Activated CD8-positive, alpha-beta memory T cell treated with anti-CD3 and anti-CD28 coated beads for 1 hour (primary cell): ENCODE data around the gene GOLPH3.

Experiments used
- DNase-seq, 2 donors: peaks; one replicate each; pipeline ENCODE4 v3.0.0-alpha.2; 2020; ENCODE audit warnings: low read depth in 1 of 2; ENCODE audit errors: extremely low read depth in 1 of 2

The GOLPH3 gene

DNA sequence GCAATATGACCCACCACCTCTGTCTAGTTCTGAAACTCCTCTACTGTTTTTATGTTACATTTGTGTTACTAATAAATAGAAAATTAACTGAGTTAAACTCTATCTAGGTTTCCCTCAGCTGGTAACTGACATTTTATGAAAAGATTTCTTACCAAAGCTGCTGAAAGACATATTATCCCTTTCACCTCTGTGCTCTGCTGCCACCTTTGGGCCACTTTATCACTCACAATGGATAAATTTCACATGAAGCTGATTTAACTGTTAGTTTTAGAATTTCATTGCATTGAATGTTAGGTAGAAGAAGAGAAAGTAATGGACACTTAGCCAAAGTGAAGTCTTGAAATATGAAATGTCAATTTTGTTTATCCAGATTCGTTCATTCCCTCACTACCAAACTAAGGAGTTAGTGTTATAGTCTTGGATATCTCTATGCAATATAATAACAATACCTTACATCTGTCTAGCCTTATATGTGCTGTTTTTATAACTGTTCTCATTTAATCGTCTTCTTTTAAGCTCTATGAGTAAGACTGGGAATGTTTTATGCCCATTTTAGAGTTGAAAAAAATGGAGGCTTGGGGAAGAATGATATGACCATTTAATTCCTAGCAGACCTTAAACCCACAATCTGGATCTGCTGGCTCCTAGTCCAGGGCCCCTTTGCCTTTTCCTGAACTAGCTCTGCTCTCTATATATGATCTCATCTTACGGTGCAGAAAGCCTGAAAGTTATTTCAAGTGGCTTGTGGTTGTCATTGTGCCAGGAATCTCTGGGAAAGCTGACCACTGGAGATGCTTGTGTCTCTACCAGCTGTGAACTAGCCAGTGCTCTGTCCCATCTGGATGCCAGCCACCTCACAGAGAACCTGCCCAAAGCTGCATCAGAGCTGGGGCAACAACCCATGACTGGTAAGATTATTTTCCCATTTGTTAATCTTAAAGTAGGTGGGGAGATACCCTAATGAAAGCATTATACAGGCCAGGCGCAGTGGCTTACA lies 97.1 kb downstream of the GOLPH3 start:
- no peak for DNase-seq
